HG02588 (cell line): Measurements from ENCODE around the gene CDC14B.
"Not testable (repeated sequence)": the region's sequence is repeated elsewhere in the genome, so short reads cannot be mapped to it uniquely, and the experiment has no call there.

Experiments used
- ATAC-seq: cut with Tn5 transposase; IDR thresholded peaks from one replicate; pipeline ENCODE4 v1.9.1; 2021; ENCODE audit warnings: mild to moderate bottlenecking, moderate library complexity; ENCODE audit not compliant: unreplicated experiment

Gene CDC14B

GRCh38 chr9:96503918-96504317, 115.7 kb downstream of the CDC14B start:
- no peak for ATAC-seq

GRCh38 chr9:96503374-96503748, 116.3 kb downstream of the CDC14B start:
- not testable (repeated sequence) for ATAC-seq

- no peak for ATAC-seq
Measured at GRCh38 chr9:96502539-96503373, 116.9 kb downstream of the CDC14B start.

GRCh38 chr9:96501633-96502538, 117.8 kb downstream of the CDC14B start:
- ATAC-seq, result no peak

GRCh38 chr9:96500696-96501632, 118.7 kb downstream of the CDC14B start:
- no peak for ATAC-seq

- ATAC-seq, result no peak
Measured at GRCh38 chr9:96499257-96499656, 120.4 kb downstream of the CDC14B start.

DNA sequence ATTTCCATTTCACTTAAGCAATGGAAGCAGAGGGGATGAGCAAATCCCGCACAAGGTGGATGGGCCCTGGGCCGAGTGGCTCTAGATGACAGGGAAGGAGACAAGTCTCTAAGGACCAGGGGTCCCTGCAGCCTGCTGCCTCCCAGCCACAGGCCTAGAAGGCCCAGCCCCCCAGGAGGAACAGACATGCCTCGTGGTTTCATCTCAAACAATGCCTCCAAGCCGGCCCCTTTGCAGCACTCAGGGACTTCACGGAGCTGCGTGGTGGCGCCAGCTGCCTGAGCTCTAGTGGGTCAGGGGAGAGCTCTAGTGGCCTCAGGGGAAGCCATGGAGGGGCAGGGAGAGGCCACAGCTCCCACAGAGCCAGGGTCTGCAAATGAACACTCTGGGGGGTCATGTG, 120.8 kb downstream of the CDC14B start:
- ATAC-seq, result no peak

GRCh38 chr9:96497117-96497399, 122.6 kb downstream of the CDC14B start:
- ATAC-seq, result no peak

DNA sequence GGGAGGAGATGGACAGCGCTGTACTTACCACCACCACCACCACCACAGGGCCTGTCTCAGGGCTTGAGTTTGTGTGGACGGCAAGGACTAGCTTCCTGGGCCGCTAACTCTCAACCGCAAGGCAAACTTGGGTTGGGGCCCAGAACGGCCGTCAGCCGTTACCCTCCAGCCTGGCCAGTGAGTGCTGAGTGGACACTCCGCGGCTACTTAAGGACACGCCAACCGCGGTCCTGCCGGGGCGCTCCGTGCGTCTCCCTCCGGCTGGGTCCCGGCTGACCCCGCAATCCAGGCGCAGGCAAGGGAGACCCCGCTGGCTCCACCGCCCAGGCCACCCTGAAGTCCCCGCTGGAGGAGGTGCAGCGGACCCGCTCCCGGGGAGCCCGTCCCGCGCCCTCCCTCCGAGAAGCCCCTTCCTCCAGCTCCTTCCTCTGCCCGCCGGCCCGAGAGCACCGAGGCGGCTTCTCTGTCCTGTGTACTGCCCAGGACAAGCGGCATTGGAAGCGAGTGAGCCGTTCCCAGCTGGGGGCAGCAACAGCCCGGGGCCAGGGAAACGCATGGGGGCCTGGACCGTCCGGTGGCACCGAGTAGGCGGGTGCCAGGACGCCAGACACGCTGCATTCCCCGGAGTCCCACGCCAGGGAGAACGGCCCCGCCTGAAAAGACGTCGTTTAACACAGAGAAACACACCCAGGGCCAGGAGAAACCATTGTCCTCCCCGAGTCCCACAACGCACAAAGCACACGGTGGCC, 123.1 kb downstream of the CDC14B start:
- ATAC-seq, result no peak

- no peak for ATAC-seq
Measured at GRCh38 chr9:96495341-96495740, 124.3 kb downstream of the CDC14B start.

- ATAC-seq, result no peak
Measured at GRCh38 chr9:96494215-96494800, 125.3 kb downstream of the CDC14B start.

GRCh38 chr9:96493757-96494156, 125.9 kb downstream of the CDC14B start:
- ATAC-seq, result no peak

GRCh38 chr9:96492993-96493531, 126.6 kb downstream of the CDC14B start:
- ATAC-seq, result no peak

GRCh38 chr9:96491880-96492525, 127.6 kb downstream of the CDC14B start:
- ATAC-seq, result no peak

DNA sequence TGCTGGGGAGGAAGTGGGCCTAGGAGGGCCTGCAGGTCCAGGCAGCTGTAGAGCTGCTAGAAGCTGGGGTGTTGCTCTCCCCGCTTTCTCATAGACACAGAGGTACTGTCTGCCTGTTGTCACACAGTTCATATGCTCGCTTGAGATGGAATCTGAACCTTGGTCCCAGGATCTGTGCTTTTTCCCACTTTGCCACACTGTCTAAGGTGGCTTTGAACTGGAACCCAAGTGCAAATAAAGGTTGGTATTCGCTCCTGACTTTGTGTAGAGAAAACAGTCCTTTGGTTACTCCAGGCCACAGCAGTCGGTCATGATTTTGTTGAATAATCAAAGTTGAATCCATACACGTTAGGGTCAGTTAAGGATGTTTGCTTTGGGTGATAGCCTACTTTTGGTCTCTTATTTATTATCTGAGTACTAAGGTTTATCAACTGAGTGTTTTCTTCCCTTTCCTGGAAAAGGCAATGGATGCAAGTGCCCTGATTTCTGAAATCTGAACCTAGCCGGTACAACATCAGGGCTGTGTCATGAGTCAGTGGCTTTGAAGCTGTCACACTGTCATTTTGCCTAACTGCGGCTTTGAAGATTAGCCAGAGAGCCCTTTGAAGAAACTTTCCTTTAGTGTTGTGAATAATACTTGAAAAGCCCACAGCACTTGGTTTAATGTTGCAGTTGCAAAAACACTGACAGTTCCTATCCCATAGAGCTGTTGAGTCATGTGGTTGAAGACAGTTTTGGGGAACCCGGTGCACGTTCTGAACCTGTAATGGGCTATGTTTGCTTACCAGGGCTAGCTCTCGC, 128.4 kb downstream of the CDC14B start:
- ATAC-seq, result no peak

DNA sequence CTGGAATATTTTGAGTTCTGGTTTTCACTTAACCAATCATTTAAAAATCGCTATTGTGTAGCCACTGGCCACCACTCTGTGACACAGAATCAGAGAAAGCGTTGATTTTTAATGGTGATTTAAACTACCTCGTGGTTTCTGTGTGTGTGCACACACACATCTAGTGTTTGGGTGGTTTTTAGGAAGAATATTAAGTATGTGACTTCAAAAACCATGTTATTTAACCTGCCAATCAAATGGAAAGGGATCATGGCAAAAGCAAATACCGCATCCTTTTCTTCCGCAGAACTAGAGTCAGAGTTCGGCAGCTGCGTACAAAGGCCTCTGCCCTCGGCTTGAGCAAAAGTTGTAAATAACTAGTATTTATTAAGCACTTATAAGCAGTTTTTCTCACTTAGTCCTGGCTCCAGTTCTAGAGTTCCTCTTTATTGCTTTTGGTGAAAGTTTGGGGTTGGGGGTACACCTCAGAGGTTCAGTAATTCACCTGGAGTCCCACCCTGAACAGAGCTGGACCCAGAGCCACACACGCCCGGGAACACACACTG, 129.0 kb downstream of the CDC14B start:
- ATAC-seq, result no peak

- ATAC-seq, result no peak
Measured at GRCh38 chr9:96489482-96489979, 130.1 kb downstream of the CDC14B start.

- no peak for ATAC-seq
Measured at GRCh38 chr9:96487949-96488348, 131.7 kb downstream of the CDC14B start.
